ENCODE results near the gene AR. TPM values are rescaled to one million over a fixed set of nuclear protein-coding genes. Genes with fewer than 3 reads are reported as not detected.

The AR gene
- total RNA-seq, 5 donors from 2014 or later (not counting 1 experiment from before 2014, with no cell fraction given) = 0.14 to 0.40 (median 0.32) TPM

DNA sequence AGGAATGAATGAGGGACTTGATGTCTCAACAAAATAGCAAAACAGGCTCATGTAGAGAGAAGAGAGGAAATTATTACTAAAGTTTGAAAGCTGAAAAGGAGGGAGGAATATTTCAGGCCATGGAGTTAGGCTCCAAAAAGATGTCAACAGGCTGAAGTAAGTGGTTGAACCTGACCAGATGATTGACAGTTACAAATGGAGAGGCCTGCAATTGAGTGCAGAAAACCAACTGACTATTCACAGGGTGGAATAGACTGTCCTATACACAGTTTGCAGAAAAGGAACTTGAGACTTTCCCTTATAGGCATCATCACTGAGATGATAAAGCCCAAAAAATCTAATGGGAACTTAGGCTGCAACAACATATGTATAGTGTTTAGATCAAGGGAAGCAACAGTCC, 233.3 kb downstream of the AR start:
- Mint-ChIP-seq H3K36me3 (no peaks in the 10 kb centered on the region), H3K4me3 (no peak overlapping the region), H3K27ac (no peak overlapping the region), H3K4me1 (peaks cover 0 to 2% (median 0%) of the 10 kb centered on the region in 3 donors), H3K27me3 (peaks cover 0 to 7% of the 10 kb centered on the region in 2 donors), H3K9me3 (peaks cover 0 to 12% (median 10%) of the 10 kb centered on the region in 3 donors)
- Histone ChIP-seq H3K4me1 (ENCODE audit: control insufficient read depth in 1 of 2, extremely low read depth in 1 of 2, insufficient read depth in 2 of 2, low read length in 2 of 2) (no peaks in the 10 kb centered on the region), H3K4me3 (ENCODE audit: control insufficient read depth in 1 of 2, extremely low read depth in 1 of 2, low read length in 1 of 2) (no peak overlapping the region), H3K27ac (ENCODE audit: low read length) (no peak overlapping the region), H3K36me3 (ENCODE audit: control insufficient read depth in 2 of 2, extremely low read depth in 1 of 2, insufficient read depth in 1 of 2, low read length in 1 of 2) (no peaks in the 10 kb centered on the region), H3K27me3 (replicated peaks in 1 of 2; ENCODE audit: control insufficient read depth in 2 of 2, extremely low read depth in 1 of 2, insufficient read depth in 2 of 2, low read length in 1 of 2) (no peaks in the 10 kb centered on the region), H3K9me3 (no peaks in the 10 kb centered on the region)
- ATAC-seq (replicated peaks in 1 of 4) (no peak), DNase-seq (no peak)
- ChIA-PET CTCF (no interaction called here), POLR2A (no interaction called here)

DNA sequence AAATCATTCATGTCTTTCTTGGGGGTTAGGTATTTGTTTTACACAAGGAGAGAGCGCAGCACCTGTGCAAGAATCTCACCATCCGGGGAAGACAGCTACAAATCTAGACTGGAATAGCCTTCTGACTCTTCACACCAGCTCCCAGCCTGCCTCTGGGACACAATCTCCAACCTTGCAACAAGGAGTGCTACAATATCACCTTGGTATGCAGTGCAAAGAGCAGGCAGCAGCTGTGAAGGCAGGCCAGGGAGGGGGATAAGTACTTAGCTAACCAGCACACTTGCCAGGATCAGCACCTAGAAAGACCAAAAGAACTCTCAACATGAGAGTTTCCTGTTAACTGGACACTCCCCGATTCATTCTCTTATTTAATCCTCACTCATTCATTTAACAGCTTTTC, 235.3 kb downstream of the AR start:
- no peaks in the 10 kb centered on the region for H3K27me3 ChIP-seq (replicated peaks in 1 of 2; ENCODE audit: control insufficient read depth in 2 of 2, extremely low read depth in 1 of 2, insufficient read depth in 2 of 2, low read length in 1 of 2)
- no CpG with 5 or more reads among the region's 3 CpGs for WGBS (ENCODE audit: insufficient coverage)
- POLR2A ChIA-PET = no interaction called here
- ATAC-seq (replicated peaks in 1 of 4) (no peak), DNase-seq (no peak)
- no peaks in the 10 kb centered on the region for H3K36me3 ChIP-seq (ENCODE audit: control insufficient read depth in 2 of 2, extremely low read depth in 1 of 2, insufficient read depth in 1 of 2, low read length in 1 of 2)
- H3K4me3 ChIP-seq (ENCODE audit: control insufficient read depth in 1 of 2, extremely low read depth in 1 of 2, low read length in 1 of 2) = no peak overlapping the region
- CTCF ChIA-PET = no interaction called here
- Mint-ChIP-seq H3K9me3 (peaks cover 0 to 2% (median 0%) of the 10 kb centered on the region in 3 donors), H3K27ac (no peak overlapping the region), H3K27me3 (peaks cover 0 to 7% of the 10 kb centered on the region in 2 donors), H3K36me3 (no peaks in the 10 kb centered on the region), H3K4me1 (peaks cover 0 to 2% (median 0%) of the 10 kb centered on the region in 3 donors), H3K4me3 (no peak overlapping the region)
- H3K4me1 ChIP-seq (ENCODE audit: control insufficient read depth in 1 of 2, extremely low read depth in 1 of 2, insufficient read depth in 2 of 2, low read length in 2 of 2) = no peaks in the 10 kb centered on the region
- no peaks in the 10 kb centered on the region for H3K9me3 ChIP-seq
- no peak overlapping the region for H3K27ac ChIP-seq (ENCODE audit: low read length)

All from T-cell (primary cell).